Measurements from ENCODE around the gene UST.

- no peak for TF ChIP-seq EZH2phosphoT487 (IDR thresholded peaks at IDR 0.05; ENCODE audit: borderline replicate concordance)
- TF ChIP-seq CTCF (IDR thresholded peaks at IDR 0.05 in 2 of 3, conservative IDR thresholded peaks at IDR 0.05 in 1 of 3; ENCODE audit: borderline replicate concordance in 1 of 3, insufficient read depth in 1 of 3, low read depth in 2 of 3, low read length in 2 of 3) = no peak
- TF ChIP-seq SRF (IDR thresholded peaks at IDR 0.05; ENCODE audit: low read depth) = no peak
- no peak for TF ChIP-seq RAD21 (IDR thresholded peaks at IDR 0.05; ENCODE audit: low read depth)
- no peak for TF ChIP-seq EZH2 (IDR thresholded peaks at IDR 0.05)
- TF ChIP-seq YY1 (IDR thresholded peaks at IDR 0.05; ENCODE audit: extremely low read depth, insufficient replicate concordance, low read depth, low read length) = no peak
- no peak for TF ChIP-seq MAX (IDR thresholded peaks at IDR 0.05)
- no peak for TF ChIP-seq POLR2AphosphoS5 (IDR thresholded peaks at IDR 0.05; ENCODE audit: low read depth, low read length)
- no peak for TF ChIP-seq ZBTB33 (IDR thresholded peaks at IDR 0.05; ENCODE audit: extremely low read depth, insufficient replicate concordance, low read length)
- no peak for TF ChIP-seq POLR2A (IDR thresholded peaks at IDR 0.05; ENCODE audit: borderline replicate concordance, extremely low read depth, insufficient read depth, insufficient read length)
- no peak for TF ChIP-seq SIN3A (IDR thresholded peaks at IDR 0.05; ENCODE audit: low read depth)
- no peak for TF ChIP-seq REST (IDR thresholded peaks at IDR 0.05; ENCODE audit: low read depth)
- TF ChIP-seq TCF7L2 (IDR thresholded peaks at IDR 0.05; ENCODE audit: borderline replicate concordance, extremely low read depth, insufficient read depth, insufficient read length) = no peak
- TF ChIP-seq JUND (IDR thresholded peaks at IDR 0.05) = no peak
These were observed 45.5 kb upstream of the UST start for GRCh38 chr6:148701375-148701774.
